RKO (cell line): Measurements from ENCODE around the gene TMEM176A.

Experiments
- DNase-seq: peaks from one replicate; pipeline ENCODE4 v3.0.0-alpha.2; 2016; ENCODE audit warnings: low spot score

Gene TMEM176A

DNA sequence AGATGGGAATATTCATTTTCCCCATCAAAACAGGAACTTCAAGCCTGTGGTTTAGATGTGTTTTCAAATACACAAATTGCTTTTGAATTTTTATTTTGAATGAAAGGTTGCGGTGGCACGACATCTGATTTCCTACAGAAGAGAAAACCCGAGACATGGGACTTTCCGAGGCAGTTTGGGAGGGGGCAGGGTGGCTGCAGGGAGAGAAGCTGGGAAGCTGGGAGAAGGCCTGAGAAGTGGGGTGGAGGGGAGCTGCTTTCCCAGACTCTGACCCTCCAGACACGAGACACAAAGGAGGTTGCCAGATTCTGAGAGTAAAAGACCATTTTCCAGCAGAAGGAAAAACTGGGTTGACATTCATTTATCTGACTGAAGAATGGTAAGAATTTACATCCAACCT is 19.6 kb downstream of the TMEM176A start:
- no peak for DNase-seq

GRCh38 chr7:150820578-150821198 is 20.1 kb downstream of the TMEM176A start:
- DNase-seq, result no peak

GRCh38 chr7:150823043-150823442 is 22.5 kb downstream of the TMEM176A start:
- DNase-seq, result no peak

DNA sequence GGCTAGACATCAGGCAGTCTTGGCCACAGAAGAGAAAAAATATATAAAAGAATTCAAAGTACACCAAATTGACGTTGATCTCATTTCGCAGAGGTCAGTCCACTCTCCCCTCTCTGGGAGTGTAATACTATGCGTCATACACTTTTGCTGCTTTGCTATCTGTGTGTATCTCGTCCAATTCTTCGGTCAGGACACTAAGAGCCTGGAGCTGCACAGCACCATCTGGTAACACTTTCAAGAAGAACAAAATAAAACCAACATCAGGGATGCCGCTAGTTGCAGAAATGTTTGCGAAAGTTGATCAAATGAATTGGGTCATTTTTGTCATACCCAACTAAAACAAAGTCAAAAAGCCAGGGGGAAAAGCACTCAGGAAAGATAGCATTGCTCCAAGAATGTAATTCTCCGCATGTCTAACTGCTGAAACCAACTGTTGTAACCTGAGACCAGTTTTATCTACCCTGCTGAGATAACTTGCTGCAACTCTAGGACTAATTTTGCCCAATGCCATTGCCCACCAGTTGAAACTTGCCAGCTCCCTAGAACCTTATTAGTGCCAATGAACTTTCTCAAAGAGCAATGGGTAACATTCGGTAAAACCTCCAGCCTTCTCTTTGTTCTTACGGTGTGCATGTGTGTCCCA is 23.0 kb downstream of the TMEM176A start:
- DNase-seq, result no peak

GRCh38 chr7:150824379-150825177 is 24.0 kb downstream of the TMEM176A start:
- no peak for DNase-seq

DNA sequence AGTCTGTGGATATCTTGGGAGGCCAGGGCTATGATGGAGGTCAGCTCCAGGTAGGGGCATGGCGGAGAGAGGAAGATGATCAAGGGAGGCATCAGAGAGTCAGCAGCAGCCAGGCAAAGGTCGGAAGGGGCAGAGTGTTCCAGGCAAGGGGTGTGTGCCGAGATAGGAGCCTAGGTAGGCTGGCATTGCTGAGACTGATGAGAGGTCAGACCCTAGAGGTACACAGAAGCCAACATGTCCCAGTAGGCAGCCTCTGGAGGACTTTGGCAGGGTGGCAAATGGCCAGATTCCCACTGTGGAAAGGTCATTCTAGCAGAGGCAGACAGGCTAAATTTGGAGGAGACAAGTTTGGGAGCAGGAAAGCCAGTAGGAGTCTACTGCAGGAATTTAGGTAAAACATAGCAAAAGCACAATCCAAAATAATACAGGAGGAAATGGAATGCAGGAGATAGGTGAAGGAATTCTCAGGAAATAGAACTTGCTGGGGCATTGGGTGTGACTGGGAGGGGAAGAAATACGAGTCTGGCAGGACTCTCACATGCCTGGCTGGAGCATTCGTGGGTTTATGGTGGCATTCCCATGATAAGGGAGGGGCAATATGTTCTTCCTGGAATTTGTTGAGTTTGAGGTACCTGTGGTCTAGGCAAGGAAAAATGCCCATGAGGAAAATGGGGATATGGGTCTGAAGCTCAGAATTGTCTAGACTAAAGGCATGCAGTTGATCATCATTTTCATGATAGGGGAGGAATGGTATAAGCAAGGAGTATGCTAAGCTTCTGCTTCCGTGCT is 25.7 kb downstream of the TMEM176A start:
- DNase-seq, result no peak

- DNase-seq, result no peak
These were observed 27.8 kb downstream of the TMEM176A start for GRCh38 chr7:150828384-150828783.

GRCh38 chr7:150829426-150829825 is 28.9 kb downstream of the TMEM176A start:
- DNase-seq, result no peak

GRCh38 chr7:150830937-150831336 is 30.4 kb downstream of the TMEM176A start:
- DNase-seq, result no peak

DNA sequence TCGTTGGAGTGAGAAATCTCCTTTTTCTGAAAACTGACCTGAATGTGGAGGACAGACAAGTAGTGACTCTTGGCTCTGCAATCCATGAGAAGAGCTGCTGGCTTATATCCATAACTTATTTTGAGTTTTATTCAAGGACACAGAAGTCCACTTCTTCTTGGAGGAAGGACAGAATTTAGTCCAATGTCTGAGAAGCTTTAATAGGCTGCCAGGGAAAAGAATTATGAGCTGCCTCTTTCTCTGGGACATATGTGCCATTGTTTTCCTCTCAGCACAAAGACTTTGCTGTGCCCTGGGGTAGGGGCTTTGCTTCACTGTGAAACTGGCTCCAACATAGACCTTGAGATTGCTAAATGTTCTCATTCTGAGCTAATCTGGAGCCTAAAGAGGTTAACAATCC is 31.3 kb downstream of the TMEM176A start:
- no peak for DNase-seq

GRCh38 chr7:150835019-150835418 is 34.5 kb downstream of the TMEM176A start:
- no peak for DNase-seq

- DNase-seq, result no peak
These were observed 35.2 kb downstream of the TMEM176A start for GRCh38 chr7:150835702-150836280.

DNA sequence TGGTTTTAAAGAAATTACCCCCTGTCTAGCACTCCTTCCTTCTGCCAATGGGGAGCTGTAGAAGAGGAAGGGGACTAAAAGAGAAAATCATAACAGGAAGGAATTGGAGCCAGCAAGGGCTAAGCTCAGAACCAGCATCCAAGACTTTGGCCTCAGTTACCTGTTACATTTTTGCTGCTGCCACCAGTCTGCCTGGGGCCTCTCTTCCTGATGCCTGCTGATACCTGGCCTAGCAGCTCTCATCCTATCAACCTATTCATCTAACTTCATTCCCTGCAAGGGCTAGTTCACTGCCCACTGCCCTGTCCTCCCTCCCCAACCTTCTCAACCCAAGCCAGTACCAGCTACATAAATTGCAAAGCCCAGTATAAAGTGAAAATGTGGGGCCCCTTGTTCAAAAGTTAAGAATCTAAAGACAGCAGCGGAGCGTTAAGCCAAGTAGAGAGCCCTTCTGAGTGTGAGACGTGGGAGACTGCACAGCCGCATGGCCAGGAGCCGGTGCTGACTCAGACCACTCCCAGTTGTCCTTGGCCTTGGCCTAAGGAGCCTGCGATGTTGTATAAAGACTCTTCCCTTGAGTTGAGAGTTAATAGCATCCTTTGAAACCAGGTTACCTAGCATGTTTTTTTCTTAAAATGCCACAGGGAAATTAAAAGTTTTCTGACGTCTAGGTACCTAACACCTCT is 38.5 kb downstream of the TMEM176A start:
- no peak for DNase-seq

GRCh38 chr7:150842018-150842417 is 41.4 kb downstream of the TMEM176A start:
- DNase-seq, result no peak

- no peak for DNase-seq
These were observed 42.1 kb downstream of the TMEM176A start for GRCh38 chr7:150842716-150843115.

DNA sequence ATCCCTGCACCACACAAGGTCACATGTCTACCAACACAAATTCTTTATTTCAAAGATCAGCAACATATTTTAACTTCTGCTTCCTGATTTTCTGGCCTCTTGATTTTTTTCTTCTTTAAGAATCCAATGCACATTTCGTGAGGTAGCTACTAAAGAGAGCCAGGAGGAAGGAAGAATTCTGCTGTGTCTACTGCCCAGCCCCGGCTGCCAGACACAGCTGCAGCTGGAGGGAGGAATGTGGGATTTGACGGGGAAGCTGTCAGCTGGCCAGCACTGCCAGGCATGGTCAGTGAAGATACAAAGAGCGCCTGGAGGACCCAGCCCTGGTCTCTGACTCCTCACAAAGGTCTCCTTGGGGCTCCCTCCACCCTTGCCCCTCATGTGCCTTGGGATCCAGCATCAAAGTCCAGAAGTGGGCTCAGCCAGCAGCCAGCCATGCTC is 44.9 kb downstream of the TMEM176A start:
- DNase-seq, result no peak

DNA sequence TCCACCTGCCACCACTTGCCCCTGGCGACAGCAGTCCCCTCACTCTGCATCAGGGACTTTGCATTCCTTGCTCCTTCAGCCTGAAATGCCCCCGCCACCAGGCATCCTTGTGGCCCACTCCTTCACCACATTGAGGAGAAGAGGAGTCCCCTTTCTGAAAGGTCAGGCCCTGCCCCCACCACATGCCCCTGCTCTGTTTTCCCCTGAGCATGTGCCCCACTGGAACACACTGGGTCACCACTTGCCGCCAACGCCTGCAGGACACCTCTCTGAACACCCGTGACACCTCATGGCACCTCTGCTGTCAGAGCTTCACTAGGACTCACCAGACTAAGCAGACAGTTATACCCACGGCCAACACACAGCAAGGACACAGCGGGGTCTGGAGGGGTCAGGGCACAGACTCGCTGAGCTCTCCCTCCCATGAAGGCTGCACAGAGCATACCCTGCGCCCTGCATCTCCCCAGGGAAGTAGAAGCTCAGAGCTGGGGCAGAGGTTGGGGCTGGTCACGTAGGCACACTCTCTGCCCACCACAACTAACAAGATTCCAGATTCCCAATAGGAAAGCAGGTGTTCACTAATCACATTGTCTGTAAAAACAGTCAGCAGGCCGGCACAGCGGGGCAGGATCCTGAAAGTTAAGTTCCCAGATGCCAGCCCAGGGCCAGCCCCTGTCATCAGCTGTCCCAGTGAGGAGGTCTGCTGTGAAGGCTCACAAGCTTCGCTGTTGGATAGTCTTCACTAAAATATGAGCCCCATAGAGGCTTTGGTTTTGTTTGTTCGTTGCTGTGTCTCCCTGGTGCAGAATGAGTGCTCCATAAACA is 45.9 kb downstream of the TMEM176A start:
- DNase-seq, result no peak

GRCh38 chr7:150847536-150847935 is 47.0 kb downstream of the TMEM176A start:
- DNase-seq, result no peak

DNA sequence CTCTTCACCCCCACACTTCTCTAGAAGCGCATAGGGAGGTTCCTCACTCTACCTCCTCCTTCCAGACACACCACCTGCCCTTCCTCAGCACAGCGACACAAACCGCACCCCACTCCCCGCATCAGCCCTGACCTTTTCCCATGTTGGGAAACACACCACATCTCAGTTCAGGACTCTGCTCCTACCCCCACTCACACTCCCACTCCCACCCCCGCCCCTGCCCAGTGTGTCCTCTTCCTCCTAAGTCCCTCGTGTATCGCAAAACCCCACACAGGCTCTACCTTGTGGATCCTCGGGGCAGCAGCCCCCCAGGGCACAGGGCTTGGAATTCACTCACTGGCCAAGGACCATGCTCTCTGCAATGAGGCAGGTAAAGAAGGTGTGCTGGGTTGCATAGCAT is 47.5 kb downstream of the TMEM176A start:
- no peak for DNase-seq

- no peak for DNase-seq
These were observed 48.1 kb downstream of the TMEM176A start for GRCh38 chr7:150848561-150849115.
